HG03469 (cell line): Measurements from ENCODE around the gene MIER2.
"Not testable (repeated sequence)": the region's sequence is repeated elsewhere in the genome, so short reads cannot be mapped to it uniquely, and the experiment has no call there.

Experiments
- ATAC-seq: cut with Tn5 transposase; IDR thresholded peaks from one replicate; pipeline ENCODE4 v1.9.1; 2021; ENCODE audit warnings: mild to moderate bottlenecking, moderate library complexity, moderate number of reproducible peaks; ENCODE audit not compliant: unreplicated experiment

Gene MIER2

DNA sequence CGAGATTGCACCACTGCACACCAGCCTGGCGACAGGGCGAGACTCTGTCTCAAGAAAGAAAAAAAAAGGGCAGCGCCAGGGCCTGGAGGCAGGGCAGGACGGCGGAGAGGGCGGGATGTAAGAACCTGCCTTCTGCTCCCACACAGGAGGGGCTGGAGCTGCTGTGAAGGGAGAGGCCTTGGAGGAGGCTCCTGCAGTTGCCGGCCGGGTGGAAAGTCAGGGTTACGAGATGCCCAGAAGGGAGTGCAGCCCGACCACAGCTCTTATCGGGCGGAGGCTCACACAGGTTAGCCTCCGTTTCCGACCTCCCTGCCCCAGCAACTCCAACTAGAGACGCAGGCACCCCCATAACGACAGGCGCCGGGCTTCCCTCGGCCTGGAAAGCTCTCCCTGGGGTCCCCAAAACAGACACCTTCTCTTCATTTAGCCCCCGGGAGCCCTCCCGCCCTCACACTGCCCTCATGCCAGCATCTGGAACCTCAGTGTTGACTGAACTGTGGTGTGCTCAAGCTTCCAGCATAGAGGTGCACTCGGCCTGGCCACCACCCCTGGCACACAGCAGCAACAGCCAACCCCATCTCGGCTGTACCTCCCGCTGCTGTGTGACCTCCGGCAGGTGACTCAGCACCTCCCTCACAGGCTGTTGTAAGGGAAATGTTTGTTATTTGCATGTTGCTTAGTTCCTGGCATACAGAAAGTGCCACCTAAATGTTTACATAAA, 54.8 kb downstream of the MIER2 start:
- no peak for ATAC-seq

DNA sequence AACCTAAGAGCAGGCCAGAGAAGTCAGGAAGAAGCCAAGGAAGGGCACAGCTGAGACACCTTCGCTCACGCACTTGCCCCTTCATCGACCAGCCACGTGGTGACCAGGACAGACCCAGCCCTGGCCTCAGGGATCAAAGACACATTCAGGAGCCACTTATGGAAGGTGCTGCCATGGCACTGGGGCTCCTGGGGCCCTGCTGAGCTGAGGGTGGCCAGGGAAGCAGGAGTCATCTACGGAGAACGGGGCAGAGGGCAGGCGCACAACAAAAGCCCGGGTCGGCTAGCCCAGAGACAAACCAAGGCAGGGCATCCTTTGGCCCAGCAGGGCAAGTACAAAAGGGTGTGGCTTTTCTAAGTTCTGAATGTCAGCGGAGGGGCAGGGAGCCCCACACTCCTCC, 55.7 kb downstream of the MIER2 start:
- no peak for ATAC-seq

DNA sequence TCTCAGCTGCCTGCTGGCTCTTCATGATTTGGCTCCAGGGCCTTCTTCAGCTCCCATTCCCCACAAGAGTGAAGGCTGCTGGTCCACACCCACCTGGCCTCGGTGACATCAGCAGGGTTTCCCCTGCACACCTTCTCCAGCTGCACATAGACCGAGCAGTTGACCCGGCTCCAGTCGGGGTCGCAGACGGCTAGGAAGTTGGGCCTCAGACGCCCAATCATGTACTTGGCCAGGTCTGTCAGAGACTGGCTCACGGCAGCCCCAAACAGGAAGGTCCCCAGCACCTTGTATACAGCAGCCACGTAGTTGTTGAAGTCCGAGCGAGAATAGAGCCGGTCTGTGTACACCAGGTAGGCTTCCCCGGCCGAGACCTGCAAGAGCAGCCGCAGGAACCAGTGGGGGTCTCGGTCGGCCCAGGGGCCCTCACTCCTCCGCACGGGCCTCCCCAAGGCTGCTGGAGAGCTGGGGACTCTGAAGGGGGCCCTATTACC, 57.2 kb downstream of the MIER2 start:
- ATAC-seq: no peak

DNA sequence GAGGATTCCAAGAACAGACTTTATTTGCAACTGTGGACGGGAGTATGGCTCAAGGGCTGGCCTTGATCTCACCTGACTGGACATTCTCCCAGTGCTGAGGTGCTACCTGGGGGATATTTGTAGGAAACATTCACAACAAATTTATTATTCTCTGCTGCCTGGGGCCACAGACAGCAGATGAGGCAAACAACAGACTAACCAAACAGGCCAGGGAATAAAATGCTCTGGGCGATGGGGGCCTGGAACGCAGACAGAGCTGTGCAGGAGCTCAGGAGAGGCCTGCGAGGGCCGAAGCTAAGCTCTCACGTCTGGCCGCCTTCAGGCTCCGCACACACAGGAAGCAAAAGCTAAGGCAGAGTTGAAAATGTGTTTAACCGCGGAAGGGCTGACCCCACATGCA, 61.2 kb downstream of the MIER2 start:
- ATAC-seq: no peak

DNA sequence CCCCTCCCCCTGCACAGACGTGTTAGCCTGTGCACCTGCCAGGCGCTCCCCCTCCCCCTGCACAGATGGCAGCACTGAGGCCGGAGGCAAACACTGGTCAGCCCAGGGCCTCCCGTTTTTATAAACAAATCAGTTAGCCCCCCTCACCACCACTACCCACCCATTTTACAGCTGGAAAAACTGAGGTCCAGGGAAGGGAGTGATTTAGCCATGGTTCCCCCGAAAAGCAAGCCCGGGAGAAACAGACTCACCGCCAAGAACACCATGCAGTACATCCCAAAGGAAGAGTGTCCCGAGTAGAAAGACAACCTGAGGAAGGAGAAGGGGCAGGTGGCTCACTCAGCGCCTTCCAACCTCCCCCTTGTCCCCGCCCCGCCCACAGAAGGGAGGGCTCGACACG, 62.1 kb downstream of the MIER2 start:
- ATAC-seq: no peak

DNA sequence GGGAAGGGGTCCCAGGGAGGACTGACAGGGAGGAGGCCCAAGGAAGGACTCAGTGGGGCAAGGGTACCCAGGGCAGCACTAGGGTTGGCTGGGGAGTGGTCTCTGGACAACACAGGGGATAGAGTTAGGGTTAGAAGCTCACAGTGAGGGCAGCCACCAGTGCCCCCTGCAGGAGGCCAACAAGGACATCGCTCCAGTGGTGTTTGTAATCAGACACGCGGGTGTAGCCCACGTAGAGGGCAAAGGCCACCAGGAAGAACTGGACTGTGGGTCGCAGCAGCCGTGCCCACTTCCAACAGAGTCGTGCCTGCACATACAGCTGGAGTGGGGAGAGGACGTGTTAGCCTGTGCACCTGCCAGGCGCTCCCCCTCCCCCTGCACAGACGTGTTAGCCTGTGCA, 62.6 kb downstream of the MIER2 start:
- ATAC-seq: no peak

DNA sequence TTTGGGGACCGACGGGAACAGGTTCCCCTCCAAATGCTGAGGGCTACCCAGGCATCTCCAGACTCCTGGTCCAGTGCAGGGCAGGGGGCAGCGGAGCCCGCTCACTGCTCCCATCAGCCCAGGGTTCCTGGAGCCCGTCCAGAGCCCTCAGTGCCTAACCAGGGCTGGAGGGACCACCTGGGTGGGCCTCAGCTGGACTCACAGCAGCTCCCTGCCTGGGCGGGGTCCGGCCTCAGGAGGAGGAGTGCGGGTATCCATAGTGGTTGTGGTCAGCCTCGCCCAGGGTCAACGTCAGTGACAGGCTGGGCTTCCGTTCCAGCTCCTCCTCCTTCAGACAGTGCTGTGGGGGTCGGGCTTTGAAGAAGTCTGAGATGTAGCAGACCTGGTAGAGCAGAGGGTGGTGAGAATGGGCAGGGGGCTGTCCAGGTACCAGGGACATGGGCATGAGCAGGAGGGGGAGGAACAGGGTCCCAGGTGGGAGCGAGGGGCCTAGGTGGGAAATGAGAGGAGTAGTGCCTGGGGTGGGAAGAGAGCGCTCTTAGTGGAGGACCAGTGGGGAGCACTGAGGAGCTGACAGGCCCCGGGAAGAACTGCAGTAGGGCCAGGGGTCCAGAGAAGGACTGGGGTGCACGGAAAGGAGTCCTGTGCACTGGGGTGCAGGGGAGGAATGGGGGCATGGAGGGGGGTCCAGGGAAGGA, 63.3 kb downstream of the MIER2 start:
- no peak for ATAC-seq

DNA sequence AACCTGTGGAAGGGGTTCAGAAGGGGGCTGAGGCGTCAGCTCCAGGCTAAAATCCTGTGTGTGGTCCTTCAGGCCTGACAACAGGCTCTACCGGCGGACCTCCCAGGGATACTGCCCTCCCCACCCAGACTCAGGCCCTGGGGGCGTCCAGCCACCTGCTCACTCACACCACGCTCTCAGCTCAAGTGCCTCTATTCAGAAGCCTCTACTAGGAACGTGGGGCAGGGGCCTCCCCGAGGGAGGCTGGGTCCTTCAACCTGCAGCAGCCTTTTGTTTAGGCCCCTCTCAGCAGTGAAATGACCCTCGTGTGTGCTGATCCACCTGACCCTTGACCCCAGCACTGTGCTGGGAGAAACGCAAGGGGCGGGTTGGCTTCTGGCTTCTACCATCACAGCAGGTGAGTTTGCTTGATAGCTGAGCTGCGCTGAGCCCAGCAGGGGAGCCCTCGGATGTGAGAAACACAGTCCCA, 64.0 kb downstream of the MIER2 start:
- ATAC-seq: no peak

DNA sequence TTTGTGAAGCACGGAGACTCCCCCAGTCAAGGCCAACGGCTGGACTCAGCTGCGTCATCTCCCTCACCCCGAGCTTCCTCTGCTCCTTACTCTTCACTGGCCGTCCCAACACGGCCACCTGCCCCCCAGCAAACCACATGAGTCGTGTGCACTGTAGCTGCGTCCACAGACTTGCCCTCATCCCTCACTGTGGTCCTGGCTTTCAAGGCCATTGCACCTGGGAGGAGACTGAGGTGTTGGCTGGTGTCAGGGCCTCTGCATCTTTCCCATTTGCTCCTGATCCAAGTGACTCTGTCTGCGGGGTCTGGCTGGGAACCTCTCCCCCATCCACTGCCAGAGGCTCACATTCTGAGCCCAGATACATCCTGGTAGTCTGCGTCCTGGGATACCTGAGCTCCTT, 64.9 kb downstream of the MIER2 start:
- no peak for ATAC-seq

DNA sequence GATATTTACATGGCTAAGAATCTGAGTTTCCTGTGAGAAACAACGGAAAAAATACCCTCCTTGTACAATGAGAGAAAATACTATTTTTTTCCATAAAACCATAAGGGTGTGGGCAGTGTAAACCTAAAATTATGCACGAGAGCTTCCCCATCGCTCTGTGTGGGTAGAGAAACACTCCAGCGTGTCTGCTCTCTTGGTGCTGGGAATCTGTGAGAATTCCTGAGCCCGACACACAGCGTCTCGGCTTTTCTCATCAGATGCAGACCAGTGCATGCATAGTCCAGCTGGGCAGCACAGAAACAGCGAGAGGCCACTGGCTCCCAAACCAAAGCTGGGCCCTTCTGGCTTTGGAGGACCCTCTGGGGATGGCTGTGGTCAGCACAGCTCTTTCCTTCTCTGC, 65.4 kb downstream of the MIER2 start:
- ATAC-seq: no peak

DNA sequence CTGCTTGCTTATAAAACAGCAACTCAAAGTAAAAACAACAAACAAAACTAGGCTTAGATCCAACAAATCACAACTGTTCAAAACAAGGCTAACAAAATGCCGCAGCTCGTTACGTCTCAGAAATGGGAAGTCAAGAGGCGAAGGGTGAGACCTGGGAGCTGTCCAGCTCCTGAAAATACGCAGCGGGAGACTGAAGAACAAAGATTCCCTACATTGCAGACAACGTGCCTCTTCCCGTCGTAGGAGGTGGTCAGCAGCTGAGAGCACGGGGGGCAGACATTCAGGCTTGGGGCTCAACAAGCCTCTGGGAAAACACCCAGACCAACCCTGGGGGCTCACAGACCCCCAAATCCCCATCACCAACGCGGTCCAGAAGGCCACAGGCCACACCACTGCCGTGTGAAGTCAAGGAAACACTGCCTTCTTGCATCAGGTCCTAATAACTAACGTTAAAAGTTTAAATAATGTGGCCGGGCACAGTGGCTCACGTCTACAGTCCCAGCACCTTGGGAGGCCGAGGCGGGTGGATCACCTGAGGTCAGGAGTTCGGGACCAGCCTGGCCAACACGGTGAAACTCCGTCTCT, 66.9 kb downstream of the MIER2 start:
- no peak for ATAC-seq

DNA sequence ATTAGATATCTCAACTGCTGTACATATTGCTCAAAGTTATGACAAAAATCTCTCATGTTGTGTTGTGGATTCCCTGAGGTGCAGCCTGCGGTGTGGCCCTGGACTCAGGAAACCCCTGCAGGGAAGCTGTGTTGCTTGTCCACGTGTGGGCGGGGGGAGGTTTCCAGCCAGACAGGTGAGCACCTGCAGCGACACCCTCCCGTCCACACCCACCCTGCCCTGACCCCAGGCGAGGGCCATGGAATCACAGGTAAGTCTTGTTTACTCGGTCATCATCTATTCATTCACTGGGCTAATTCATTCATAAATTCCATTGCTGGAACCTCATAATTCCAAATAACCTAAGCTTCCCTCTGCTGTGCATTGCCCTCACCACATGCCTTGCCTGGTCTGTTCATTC, 67.5 kb downstream of the MIER2 start:
- no peak for ATAC-seq

DNA sequence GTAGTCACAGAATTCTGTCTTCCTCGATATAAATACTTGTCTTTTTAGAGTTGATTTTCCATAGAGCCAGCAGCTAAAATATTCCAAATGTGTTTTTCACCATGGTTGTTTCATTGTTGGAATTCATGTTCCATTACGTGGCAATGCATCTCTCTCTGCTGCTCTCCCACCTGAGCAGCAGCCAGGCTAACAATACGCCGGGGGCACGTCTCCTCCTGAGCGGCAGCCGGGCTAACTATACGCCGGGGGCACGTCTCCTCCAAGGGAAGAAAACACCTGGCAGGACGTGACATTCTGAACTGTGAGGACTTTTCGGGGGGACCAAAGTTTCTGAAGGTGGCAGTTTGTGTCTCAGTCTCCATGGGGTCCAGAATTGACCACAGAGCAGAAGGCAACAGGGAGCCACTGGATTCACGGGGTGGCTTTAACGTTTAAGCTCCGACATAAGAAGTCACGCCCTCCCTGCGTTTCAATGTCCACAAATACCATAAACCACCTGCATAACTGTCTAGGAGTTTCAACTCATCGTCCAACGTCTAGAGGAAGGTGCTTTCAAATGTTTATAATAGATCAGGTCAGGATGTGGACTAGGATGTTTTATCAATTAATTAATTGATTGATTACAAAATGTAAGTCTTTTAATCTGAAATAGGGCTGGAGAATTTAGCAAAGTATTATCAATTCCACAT, 68.5 kb downstream of the MIER2 start:
- ATAC-seq: no peak

DNA sequence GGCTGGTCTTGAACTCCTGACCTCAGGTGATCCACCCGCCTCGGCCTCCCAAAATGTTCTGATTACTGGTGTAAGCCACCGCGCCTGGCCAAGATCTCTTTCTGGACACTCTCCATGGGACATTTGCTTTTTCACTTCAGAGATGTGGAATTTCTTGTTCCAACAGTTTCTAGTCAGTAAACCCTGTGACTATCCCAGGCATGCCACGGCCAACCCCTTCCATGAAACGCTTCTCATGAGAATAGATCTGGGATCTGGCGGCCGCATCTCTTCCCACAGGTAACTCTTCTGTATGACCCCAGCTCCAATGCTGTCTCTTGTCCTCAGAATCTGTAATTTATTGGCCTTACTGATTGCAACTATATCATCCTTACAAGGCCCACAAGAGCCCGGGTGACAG, 69.6 kb downstream of the MIER2 start:
- no peak for ATAC-seq

DNA sequence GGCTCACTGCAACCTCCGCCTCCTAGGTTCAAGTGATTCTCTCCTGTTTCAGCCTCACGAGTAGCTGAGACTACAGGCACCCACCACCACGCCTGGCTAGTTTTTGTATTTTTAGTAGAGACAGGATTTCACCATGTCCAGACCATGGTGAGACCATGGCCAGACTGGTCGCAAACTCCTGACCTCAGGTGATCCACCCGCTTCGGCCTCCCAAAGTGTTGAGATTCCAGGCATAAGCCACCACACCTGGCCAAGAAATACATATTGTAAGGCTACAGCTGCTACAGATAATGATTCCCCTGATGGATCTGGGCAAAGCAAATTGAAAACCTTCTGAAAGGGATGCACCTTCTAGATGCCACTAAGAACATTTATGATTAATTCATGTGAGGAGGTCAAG, 71.2 kb downstream of the MIER2 start:
- ATAC-seq: no peak

DNA sequence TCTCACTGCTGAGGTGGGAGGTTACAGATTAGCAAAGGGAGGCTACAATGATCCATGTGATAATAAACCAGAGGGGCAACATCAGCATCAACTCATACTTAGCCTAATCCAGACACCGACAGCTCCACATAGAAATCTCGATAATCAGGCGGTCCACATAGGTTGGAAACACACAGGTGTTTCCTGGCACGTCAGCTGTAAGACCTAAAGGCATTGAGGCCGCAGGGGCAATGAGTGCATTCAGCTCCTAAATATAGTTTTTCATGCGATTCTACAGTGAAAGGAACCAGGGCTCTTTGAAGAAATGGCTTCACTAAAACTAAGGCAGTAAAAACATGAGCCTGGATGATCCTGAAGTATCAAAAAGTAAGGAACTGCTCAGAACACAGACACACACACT, 72.7 kb downstream of the MIER2 start:
- ATAC-seq: no peak

DNA sequence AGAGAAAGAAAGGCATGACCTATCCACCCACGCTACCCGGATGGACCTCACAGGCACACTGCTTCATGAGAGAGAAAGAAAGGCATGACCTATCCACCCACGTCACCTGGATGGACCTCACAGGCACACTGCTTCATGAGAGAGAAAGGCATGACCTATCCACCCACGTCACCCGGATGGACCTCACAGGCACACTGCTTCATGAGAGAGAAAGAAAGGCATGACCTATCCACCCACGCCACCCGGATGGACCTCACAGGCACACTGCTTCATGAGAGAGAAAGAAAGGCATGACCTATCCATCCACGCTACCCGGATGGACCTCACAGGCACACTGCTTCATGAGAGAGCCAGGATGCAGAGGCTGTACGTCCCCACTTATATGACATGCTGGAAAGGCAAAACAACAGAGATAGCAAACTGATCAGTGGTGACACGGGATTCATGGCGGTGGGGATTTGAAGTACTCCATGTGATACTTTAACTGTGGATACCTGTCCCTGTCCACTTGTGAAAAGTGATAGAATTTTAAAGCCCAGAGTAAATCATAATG, 73.8 kb downstream of the MIER2 start:
- ATAC-seq: not testable (repeated sequence)

DNA sequence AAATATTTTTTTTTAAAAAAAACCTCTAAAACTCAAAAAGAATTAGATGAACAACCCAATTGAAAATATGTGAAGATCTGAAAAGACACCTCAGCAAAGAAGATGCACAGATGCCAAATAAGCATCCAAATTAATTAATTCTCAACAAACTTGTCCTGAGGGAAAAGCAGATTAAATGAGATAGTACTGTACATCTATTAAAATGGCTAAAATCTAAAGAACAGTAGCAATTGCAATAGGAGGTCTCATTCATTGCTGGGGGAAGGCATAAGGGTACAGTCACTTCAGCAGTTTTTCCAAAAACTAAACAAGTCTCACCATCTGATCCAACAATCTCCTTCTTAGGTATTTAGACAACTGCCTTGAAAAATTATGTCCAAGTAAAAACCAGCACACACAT, 75.4 kb downstream of the MIER2 start:
- ATAC-seq: no peak

DNA sequence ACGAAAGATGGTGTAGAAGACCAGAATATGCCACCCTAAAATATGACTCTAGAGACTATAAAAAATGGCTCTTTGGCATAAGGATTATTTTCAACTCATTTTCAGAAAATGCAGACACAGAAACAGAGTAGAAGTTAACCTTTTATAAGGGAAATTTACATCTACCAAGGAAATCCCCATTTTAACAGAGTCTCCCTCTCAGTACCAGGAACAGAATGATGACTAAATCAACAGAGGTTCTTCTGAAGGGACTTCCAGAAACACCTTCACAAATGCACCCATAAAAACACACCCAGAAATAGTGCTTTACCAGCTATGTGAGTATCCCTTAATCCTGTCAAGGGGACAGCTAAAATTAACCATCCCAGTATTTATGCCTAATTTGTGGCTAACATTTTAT, 82.5 kb downstream of the MIER2 start:
- no peak for ATAC-seq

DNA sequence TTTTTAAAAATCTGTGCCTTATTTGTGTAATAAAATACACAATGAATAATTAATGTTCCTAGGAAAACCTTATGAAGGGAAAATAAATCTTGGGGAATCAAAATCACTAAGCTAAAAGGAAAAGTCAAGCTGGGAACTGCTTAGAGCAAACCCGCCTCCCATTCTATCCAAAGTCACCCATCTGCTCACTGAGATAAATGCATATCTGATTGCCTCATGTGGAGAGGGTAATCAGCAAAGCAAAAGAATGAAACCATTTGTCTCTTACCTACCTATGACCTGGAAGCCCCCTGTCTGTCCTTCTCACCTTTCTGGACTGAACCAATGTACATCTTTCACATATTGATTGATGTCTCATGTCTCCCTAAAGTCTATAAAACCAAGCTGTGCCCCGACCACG, 87.8 kb downstream of the MIER2 start:
- not testable (repeated sequence) for ATAC-seq
